Measurements from ENCODE around the gene EPHB2.

- no peak for TF ChIP-seq POLR2A (IDR thresholded peaks at IDR 0.05)
- TF ChIP-seq, protein P1, sequence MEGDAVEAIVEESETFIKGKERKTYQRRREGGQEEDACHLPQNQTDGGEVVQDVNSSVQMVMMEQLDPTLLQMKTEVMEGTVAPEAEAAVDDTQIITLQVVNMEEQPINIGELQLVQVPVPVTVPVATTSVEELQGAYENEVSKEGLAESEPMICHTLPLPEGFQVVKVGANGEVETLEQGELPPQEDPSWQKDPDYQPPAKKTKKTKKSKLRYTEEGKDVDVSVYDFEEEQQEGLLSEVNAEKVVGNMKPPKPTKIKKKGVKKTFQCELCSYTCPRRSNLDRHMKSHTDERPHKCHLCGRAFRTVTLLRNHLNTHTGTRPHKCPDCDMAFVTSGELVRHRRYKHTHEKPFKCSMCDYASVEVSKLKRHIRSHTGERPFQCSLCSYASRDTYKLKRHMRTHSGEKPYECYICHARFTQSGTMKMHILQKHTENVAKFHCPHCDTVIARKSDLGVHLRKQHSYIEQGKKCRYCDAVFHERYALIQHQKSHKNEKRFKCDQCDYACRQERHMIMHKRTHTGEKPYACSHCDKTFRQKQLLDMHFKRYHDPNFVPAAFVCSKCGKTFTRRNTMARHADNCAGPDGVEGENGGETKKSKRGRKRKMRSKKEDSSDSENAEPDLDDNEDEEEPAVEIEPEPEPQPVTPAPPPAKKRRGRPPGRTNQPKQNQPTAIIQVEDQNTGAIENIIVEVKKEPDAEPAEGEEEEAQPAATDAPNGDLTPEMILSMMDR (IDR thresholded peaks at IDR 0.05): no peak
Observed at GRCh38 chr1:22846458-22846857, 135.8 kb downstream of the EPHB2 start.
